Measurements from ENCODE around the gene RANBP3L. TPM values are rescaled to one million over a fixed set of nuclear protein-coding genes. Genes with fewer than 3 reads are reported as not detected.
"Not testable (repeated sequence)": the region's sequence is repeated elsewhere in the genome, so short reads cannot be mapped to it uniquely, and the experiment has no call there.

The RANBP3L gene, protein sequence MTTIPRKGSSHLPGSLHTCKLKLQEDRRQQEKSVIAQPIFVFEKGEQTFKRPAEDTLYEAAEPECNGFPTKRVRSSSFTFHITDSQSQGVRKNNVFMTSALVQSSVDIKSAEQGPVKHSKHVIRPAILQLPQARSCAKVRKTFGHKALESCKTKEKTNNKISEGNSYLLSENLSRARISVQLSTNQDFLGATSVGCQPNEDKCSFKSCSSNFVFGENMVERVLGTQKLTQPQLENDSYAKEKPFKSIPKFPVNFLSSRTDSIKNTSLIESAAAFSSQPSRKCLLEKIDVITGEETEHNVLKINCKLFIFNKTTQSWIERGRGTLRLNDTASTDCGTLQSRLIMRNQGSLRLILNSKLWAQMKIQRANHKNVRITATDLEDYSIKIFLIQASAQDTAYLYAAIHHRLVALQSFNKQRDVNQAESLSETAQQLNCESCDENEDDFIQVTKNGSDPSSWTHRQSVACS
- polyA plus RNA-seq (2013, experiment 1 of 4) = 0.22 TPM
- not detected for polyA plus RNA-seq (2013, experiment 2 of 4)
- not detected for polyA plus RNA-seq (2013, experiment 3 of 4)
- polyA plus RNA-seq (2013, experiment 4 of 4) = not detected

DNA sequence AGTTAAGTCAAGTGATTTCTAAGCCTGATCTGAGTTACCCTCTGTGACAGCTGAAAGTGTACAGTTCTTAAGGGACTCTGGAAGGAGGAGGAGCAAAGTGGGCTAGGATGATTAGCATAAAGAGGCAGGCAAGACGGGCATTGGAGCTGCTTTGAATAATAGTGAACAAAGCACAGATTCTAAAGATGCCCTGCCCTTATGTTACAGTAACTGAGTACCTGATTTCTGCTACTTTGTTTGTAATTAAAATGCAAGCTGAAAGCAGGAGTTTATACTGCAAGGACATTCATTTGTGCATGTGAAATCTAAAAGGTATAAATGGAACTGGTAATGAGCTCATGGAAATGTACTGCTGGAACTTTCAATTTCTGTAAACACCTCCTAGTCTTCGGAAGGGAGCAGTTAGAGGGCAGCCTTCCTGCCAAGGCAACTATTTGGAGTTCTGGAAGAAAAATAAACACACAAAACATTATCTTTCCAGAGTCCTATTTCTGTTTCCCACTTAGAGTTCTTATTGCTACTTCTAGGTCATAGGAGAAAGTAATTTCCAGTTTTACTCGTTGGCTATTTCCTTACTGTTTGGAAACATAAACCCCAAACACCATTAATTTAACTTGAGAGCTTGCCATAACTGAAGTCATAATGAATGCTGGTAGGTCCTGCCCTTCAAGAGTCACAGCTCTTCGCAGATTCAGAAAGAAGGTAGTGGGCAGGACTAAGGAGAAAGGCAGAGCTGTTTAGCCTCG lies at the start of gene RANBP3L:
RANBP3L (minus strand) TSS at position 45 of the 746 bp plus-strand sequence. CDS start 486 bp downstream, outside the sequence.
- Histone ChIP-seq H3K9me3 (ENCODE audit: control insufficient read depth, low read length) (no peaks in the 10 kb centered on the region), H3K4me1 (ENCODE audit: control insufficient read depth, insufficient read depth, low read length) (peaks cover 3% of the 10 kb centered on the region), H3K36me3 (ENCODE audit: control insufficient read depth, insufficient read depth, low read length) (no peaks in the 10 kb centered on the region), H3K4me3 (ENCODE audit: insufficient read depth, low read depth, low read length) (no peak within 1 kb of the TSS), H3K27me3 (ENCODE audit: control insufficient read depth, insufficient read depth, low read length, poor library complexity, severe bottlenecking) (no peaks in the 10 kb centered on the region), H3K27ac (ENCODE audit: insufficient read depth, low read depth, low read length, poor library complexity, severe bottlenecking) (no peak within 1 kb of the TSS)
- 74 to 77% methylated on average over 5 of the region's 5 CpGs for WGBS, 2 experiments

GRCh38 chr5:36346896-36347690 lies 45.4 kb upstream of the RANBP3L start:
- Histone ChIP-seq H3K9me3 (ENCODE audit: control insufficient read depth, low read length) (no peaks in the 10 kb centered on the region), H3K27ac (ENCODE audit: insufficient read depth, low read depth, low read length, poor library complexity, severe bottlenecking) (no peak overlapping the region), H3K36me3 (ENCODE audit: control insufficient read depth, insufficient read depth, low read length) (no peaks in the 10 kb centered on the region), H3K27me3 (ENCODE audit: control insufficient read depth, insufficient read depth, low read length, poor library complexity, severe bottlenecking) (no peaks in the 10 kb centered on the region), H3K4me3 (ENCODE audit: insufficient read depth, low read depth, low read length) (no peak overlapping the region), H3K4me1 (ENCODE audit: control insufficient read depth, insufficient read depth, low read length) (no peaks in the 10 kb centered on the region)
- 89 to 99% methylated on average over 3 to 4 of the region's 5 CpGs for WGBS, 2 experiments

GRCh38 chr5:36344899-36345298 lies 43.2 kb upstream of the RANBP3L start:
- Histone ChIP-seq H3K9me3 (ENCODE audit: control insufficient read depth, low read length) (no peaks in the 10 kb centered on the region), H3K27ac (ENCODE audit: insufficient read depth, low read depth, low read length, poor library complexity, severe bottlenecking) (no peak overlapping the region), H3K27me3 (ENCODE audit: control insufficient read depth, insufficient read depth, low read length, poor library complexity, severe bottlenecking) (no peaks in the 10 kb centered on the region), H3K36me3 (ENCODE audit: control insufficient read depth, insufficient read depth, low read length) (no peaks in the 10 kb centered on the region), H3K4me1 (ENCODE audit: control insufficient read depth, insufficient read depth, low read length) (no peaks in the 10 kb centered on the region), H3K4me3 (ENCODE audit: insufficient read depth, low read depth, low read length) (no peak overlapping the region)
- WGBS, 2 experiments = 96 to 100% methylated on average over 2 of the region's 2 CpGs

- not testable (repeated sequence) for H3K36me3 ChIP-seq (ENCODE audit: control insufficient read depth, insufficient read depth, low read length); H3K4me1 ChIP-seq (ENCODE audit: control insufficient read depth, insufficient read depth, low read length); H3K9me3 ChIP-seq (ENCODE audit: control insufficient read depth, low read length); H3K4me3 ChIP-seq (ENCODE audit: insufficient read depth, low read depth, low read length); H3K27me3 ChIP-seq (ENCODE audit: control insufficient read depth, insufficient read depth, low read length, poor library complexity, severe bottlenecking); H3K27ac ChIP-seq (ENCODE audit: insufficient read depth, low read depth, low read length, poor library complexity, severe bottlenecking)
- WGBS, 2 experiments = 86 to 91% methylated on average over 3 to 4 of the region's 4 CpGs
Measured at GRCh38 chr5:36341720-36342119, 40.0 kb upstream of the RANBP3L start.

- no peak overlapping the region for H3K27ac ChIP-seq (ENCODE audit: insufficient read depth, low read depth, low read length, poor library complexity, severe bottlenecking)
- H3K27me3 ChIP-seq (ENCODE audit: control insufficient read depth, insufficient read depth, low read length, poor library complexity, severe bottlenecking) = no peaks in the 10 kb centered on the region
- 97 to 100% methylated on average over 1 of the region's 1 CpG for WGBS, 2 experiments
- no peaks in the 10 kb centered on the region for H3K36me3 ChIP-seq (ENCODE audit: control insufficient read depth, insufficient read depth, low read length)
- no peak overlapping the region for H3K4me3 ChIP-seq (ENCODE audit: insufficient read depth, low read depth, low read length)
- no peaks in the 10 kb centered on the region for H3K9me3 ChIP-seq (ENCODE audit: control insufficient read depth, low read length)
- peaks cover 6% of the 10 kb centered on the region for H3K4me1 ChIP-seq (ENCODE audit: control insufficient read depth, insufficient read depth, low read length)
Measured at GRCh38 chr5:36337597-36337996, 35.9 kb upstream of the RANBP3L start.

- H3K36me3 ChIP-seq (ENCODE audit: control insufficient read depth, insufficient read depth, low read length) = no peaks in the 10 kb centered on the region
- H3K9me3 ChIP-seq (ENCODE audit: control insufficient read depth, low read length) = no peaks in the 10 kb centered on the region
- peaks cover 4% of the 10 kb centered on the region for H3K4me1 ChIP-seq (ENCODE audit: control insufficient read depth, insufficient read depth, low read length)
- H3K27ac ChIP-seq (ENCODE audit: insufficient read depth, low read depth, low read length, poor library complexity, severe bottlenecking) = no peak overlapping the region
- no peaks in the 10 kb centered on the region for H3K27me3 ChIP-seq (ENCODE audit: control insufficient read depth, insufficient read depth, low read length, poor library complexity, severe bottlenecking)
- 93% methylated on average over 5 of the region's 5 CpGs for WGBS, 2 experiments
- no peak overlapping the region for H3K4me3 ChIP-seq (ENCODE audit: insufficient read depth, low read depth, low read length)
Measured at GRCh38 chr5:36334315-36334714, 32.6 kb upstream of the RANBP3L start.

- not testable (repeated sequence) for H3K4me3 ChIP-seq (ENCODE audit: insufficient read depth, low read depth, low read length); H3K27ac ChIP-seq (ENCODE audit: insufficient read depth, low read depth, low read length, poor library complexity, severe bottlenecking); H3K27me3 ChIP-seq (ENCODE audit: control insufficient read depth, insufficient read depth, low read length, poor library complexity, severe bottlenecking); H3K9me3 ChIP-seq (ENCODE audit: control insufficient read depth, low read length); H3K36me3 ChIP-seq (ENCODE audit: control insufficient read depth, insufficient read depth, low read length); H3K4me1 ChIP-seq (ENCODE audit: control insufficient read depth, insufficient read depth, low read length)
- 92 to 93% methylated on average over 13 of the region's 13 CpGs for WGBS, 2 experiments
Measured at GRCh38 chr5:36332720-36333119, 31.0 kb upstream of the RANBP3L start.

GRCh38 chr5:36325196-36325595 lies 23.5 kb upstream of the RANBP3L start:
- Histone ChIP-seq H3K4me3 (ENCODE audit: insufficient read depth, low read depth, low read length) (no peak overlapping the region), H3K9me3 (ENCODE audit: control insufficient read depth, low read length) (no peaks in the 10 kb centered on the region), H3K36me3 (ENCODE audit: control insufficient read depth, insufficient read depth, low read length) (no peaks in the 10 kb centered on the region), H3K4me1 (ENCODE audit: control insufficient read depth, insufficient read depth, low read length) (no peaks in the 10 kb centered on the region), H3K27me3 (ENCODE audit: control insufficient read depth, insufficient read depth, low read length, poor library complexity, severe bottlenecking) (no peaks in the 10 kb centered on the region), H3K27ac (ENCODE audit: insufficient read depth, low read depth, low read length, poor library complexity, severe bottlenecking) (no peak overlapping the region)

GRCh38 chr5:36323926-36324781 lies 22.5 kb upstream of the RANBP3L start:
- no peak overlapping the region for H3K27ac ChIP-seq (ENCODE audit: insufficient read depth, low read depth, low read length, poor library complexity, severe bottlenecking)
- 93 to 95% methylated on average over 5 to 6 of the region's 6 CpGs for WGBS, 2 experiments
- H3K27me3 ChIP-seq (ENCODE audit: control insufficient read depth, insufficient read depth, low read length, poor library complexity, severe bottlenecking) = no peaks in the 10 kb centered on the region
- H3K9me3 ChIP-seq (ENCODE audit: control insufficient read depth, low read length) = no peaks in the 10 kb centered on the region
- H3K4me3 ChIP-seq (ENCODE audit: insufficient read depth, low read depth, low read length) = no peak overlapping the region
- H3K4me1 ChIP-seq (ENCODE audit: control insufficient read depth, insufficient read depth, low read length) = no peaks in the 10 kb centered on the region
- H3K36me3 ChIP-seq (ENCODE audit: control insufficient read depth, insufficient read depth, low read length) = no peaks in the 10 kb centered on the region

Data from ectodermal cell (in vitro differentiated cells).